Prostate gland (tissue), 2 donors: Measurements from ENCODE around the gene SELENOM. TPM values are rescaled to one million over a fixed set of nuclear protein-coding genes. Genes with fewer than 3 reads are reported as not detected.
"Not testable (repeated sequence)": the region's sequence is repeated elsewhere in the genome, so short reads cannot be mapped to it uniquely, and the experiment has no call there.

Experiments used
- DNase-seq: peaks from one replicate; pipeline ENCODE4 v3.0.0-alpha.2; 2019; ENCODE audit warnings: low spot score
- H3K27ac ChIP-seq, 2 donors: fragments of 200-600 bp; sonication (generic); 2 replicates each; pipeline ENCODE4 v1.5.1; 2017 to 2019
- H3K27me3 ChIP-seq: fragments of 200-600 bp; sonication (generic); replicated peaks from 2 replicates; pipeline ENCODE4 v1.5.1; 2019; ENCODE audit not compliant: insufficient read depth
- H3K36me3 ChIP-seq, 2 donors: fragments of 200-600 bp; sonication (generic); 1 replicate in 1 of 2; 2 replicates in 1 of 2; pipeline versions ENCODE4 v1.5.1 to v1.8.1; 2017 to 2019
- H3K4me1 ChIP-seq: fragments of 200-600 bp; sonication (generic); replicated peaks from 2 replicates; pipeline ENCODE4 v1.5.1; 2019
- H3K4me3 ChIP-seq, 2 donors: fragments of 200-600 bp; sonication (generic); 2 replicates each; pipeline ENCODE4 v1.5.1; 2017 to 2019
- H3K9me3 ChIP-seq: fragments of 200-600 bp; sonication (generic); 2 replicates; pipeline ENCODE4 v1.5.1; 2017
- CTCF ChIP-seq, 4 experiments: fragments of 200-600 bp in 2 of 4; fragments of 450-650 bp in 2 of 4; sonication (generic) in 2 of 4; IDR thresholded peaks; 1 replicate in 3 of 4; 2 replicates in 1 of 4; pipeline ENCODE4 v1.5.1; 2016 to 2019; ENCODE audit warnings: antibody characterized with exemption in 4 of 4, mild to moderate bottlenecking in 2 of 4, moderate library complexity in 2 of 4
- POLR2A ChIP-seq: fragments of 450-650 bp; IDR thresholded peaks from one replicate; pipeline ENCODE4 v1.6.1; 2016; ENCODE audit warnings: antibody characterized with exemption, mild to moderate bottlenecking
- POLR2AphosphoS5 ChIP-seq: sonication (generic); formaldehyde crosslinking; IDR thresholded peaks from one replicate; pipeline ENCODE4 v1.6.1; 2017; ENCODE audit warnings: antibody characterized with exemption
- WGBS: methylation state at CpG from one replicate; pipeline ENCODE4 v1.1.5; 2018; 5-methylcytosine and 5-hydroxymethylcytosine counted together
- intact Hi-C: fragments of 100-400 bp; cut with DNase I; formaldehyde crosslinking; loops from one replicate; pipeline ENCODE4 v1.14.2; 2022
- total RNA-seq, 2 donors: library from RNA; depleted of rRNA; stranded (reverse); fragments of >200 nt; gene quantifications; one replicate each; pipeline ENCODE4 v1.1.0, GENCODE V29; 2016

Gene SELENOM
- total RNA-seq, 2 donors from 2014 or later: 382 to 434 TPM

GRCh38 chr22:31098632-31099110 lies 8.7 kb downstream of the SELENOM start:
- TF ChIP-seq CTCF (IDR thresholded peaks at IDR 0.05): no peak
- TF ChIP-seq POLR2A: no peak
- TF ChIP-seq POLR2AphosphoS5: no peak
- no peak for DNase-seq
- intact Hi-C loops: no loop called here
- Histone ChIP-seq H3K9me3 (no peaks in the 10 kb centered on the region), H3K27me3 (no peaks in the 10 kb centered on the region), H3K36me3 (peaks cover 0 to 25% of the 10 kb centered on the region in 2 donors), H3K4me1 (no peaks in the 10 kb centered on the region), H3K27ac (peak overlapping the region; percentile 25 to 33), H3K4me3 (no peak overlapping the region)
- WGBS: 68% methylated on average over 34 of the region's 36 CpGs

GRCh38 chr22:31097941-31098631 lies 9.3 kb downstream of the SELENOM start:
- H3K9me3 ChIP-seq: no peaks in the 10 kb centered on the region
- peak overlapping the region; percentile 25 to 26 for H3K27ac ChIP-seq
- intact Hi-C loops: no loop called here
- TF ChIP-seq CTCF (IDR thresholded peaks at IDR 0.05): no peak
- TF ChIP-seq POLR2A: no peak
- no peak for TF ChIP-seq POLR2AphosphoS5
- no peaks in the 10 kb centered on the region for H3K27me3 ChIP-seq
- no peak for DNase-seq
- H3K36me3 ChIP-seq: peaks cover 0 to 25% of the 10 kb centered on the region in 2 donors
- no peak overlapping the region for H3K4me3 ChIP-seq
- no peaks in the 10 kb centered on the region for H3K4me1 ChIP-seq
- 66% methylated on average over 10 of the region's 10 CpGs for WGBS

- peaks cover 0 to 25% of the 10 kb centered on the region in 2 donors for H3K36me3 ChIP-seq
- H3K27ac ChIP-seq, intact Hi-C loops, DNase-seq, H3K27me3 ChIP-seq, H3K4me3 ChIP-seq, H3K9me3 ChIP-seq, H3K4me1 ChIP-seq: not testable (repeated sequence)
- WGBS: 93% methylated on average over 5 of the region's 5 CpGs
These were observed 9.8 kb downstream of the SELENOM start for GRCh38 chr22:31097539-31097938.

- peaks cover 0 to 28% of the 10 kb centered on the region in 2 donors for H3K36me3 ChIP-seq
- no peak overlapping the region for H3K4me3 ChIP-seq
- TF ChIP-seq CTCF (IDR thresholded peaks at IDR 0.05) (no peak), POLR2AphosphoS5 (no peak), POLR2A (no peak)
- 80% methylated on average over 27 of the region's 27 CpGs for WGBS
- peak overlapping the region in 1 of 2 donors; percentile 9 for H3K27ac ChIP-seq
- H3K4me1 ChIP-seq: no peaks in the 10 kb centered on the region
- no peak for DNase-seq
- H3K9me3 ChIP-seq: no peaks in the 10 kb centered on the region
- intact Hi-C loops: no loop called here
- no peaks in the 10 kb centered on the region for H3K27me3 ChIP-seq
These were observed 10.6 kb downstream of the SELENOM start for GRCh38 chr22:31096657-31097279.

GRCh38 chr22:31095637-31096249 lies 11.6 kb downstream of the SELENOM start:
- H3K27me3 ChIP-seq: no peaks in the 10 kb centered on the region
- TF ChIP-seq POLR2AphosphoS5 (no peak), CTCF (IDR thresholded peaks at IDR 0.05) (no peak), POLR2A (no peak)
- no peak overlapping the region for H3K4me3 ChIP-seq
- 90% methylated on average over 3 of the region's 3 CpGs for WGBS
- no peak for DNase-seq
- intact Hi-C loops: no loop called here
- H3K27ac ChIP-seq: peak overlapping the region in 1 of 2 donors; percentile 53
- no peaks in the 10 kb centered on the region for H3K9me3 ChIP-seq
- peaks cover 0 to 34% of the 10 kb centered on the region in 2 donors for H3K36me3 ChIP-seq
- H3K4me1 ChIP-seq: no peaks in the 10 kb centered on the region
